ENCODE results near the gene AGA. TPM values are rescaled to one million over a fixed set of nuclear protein-coding genes. Genes with fewer than 3 reads are reported as not detected.
A peak's percentile ranks its signal among the peaks of the same experiment; 100 is the strongest.

AGA gene
- total and polyA plus RNA-seq, 8 donors = 5.5 to 16.7 (median 13.4) TPM

GRCh38 chr4:177403746-177404145, 38.5 kb downstream of the AGA start:
- 16 to 22% methylated on average over 6 of the region's 6 CpGs for WGBS, 2 donors
- DNase-seq = peak in 1 of 6 donors; percentile 9
- no peak for FAIRE-seq

GRCh38 chr4:177401658-177402273, 40.5 kb downstream of the AGA start:
- TF ChIP-seq CTCF (IDR thresholded peaks at IDR 0.05) = no peak
- Histone ChIP-seq H3K27me3 (no peaks in the 10 kb centered on the region), H3K27ac (no peak overlapping the region), H3K36me3 (no peaks in the 10 kb centered on the region), H3K4me1 (peaks cover 0 to 7% (median 4%) of the 10 kb centered on the region in 3 donors), H3K9me3 (no peaks in the 10 kb centered on the region), H3K4me3 (no peak overlapping the region)
- no peak for DNase-seq
- intact Hi-C loops (cut with DNase I) = no loop called here
- 84 to 86% methylated on average over 5 of the region's 5 CpGs for WGBS, 2 donors
- no peak for FAIRE-seq
- no peak for ATAC-seq

More at GRCh38 chr4:177403746-177404145, 38.5 kb downstream of the AGA start:
- Histone ChIP-seq H3K4me3 (no peak overlapping the region), H3K4me1 (peaks cover 0 to 7% (median 4%) of the 10 kb centered on the region in 3 donors), H3K27me3 (no peaks in the 10 kb centered on the region), H3K36me3 (no peaks in the 10 kb centered on the region), H3K27ac (no peak overlapping the region), H3K9me3 (no peaks in the 10 kb centered on the region)
- peak; percentile 29 to 69 (median 62) for ATAC-seq
- intact Hi-C loops (cut with DNase I) = no loop called here
- no peak for TF ChIP-seq CTCF (IDR thresholded peaks at IDR 0.05)

- Histone ChIP-seq H3K4me3 (no peak overlapping the region), H3K27ac (no peak overlapping the region), H3K9me3 (no peaks in the 10 kb centered on the region), H3K36me3 (no peaks in the 10 kb centered on the region), H3K4me1 (peaks cover 0 to 7% (median 4%) of the 10 kb centered on the region in 3 donors), H3K27me3 (no peaks in the 10 kb centered on the region)
- ATAC-seq = no peak
- intact Hi-C loops (cut with DNase I) = no loop called here
- FAIRE-seq = no peak
- no peak for DNase-seq
- TF ChIP-seq CTCF (IDR thresholded peaks at IDR 0.05) = no peak
- 59% methylated on average over 2 of the region's 2 CpGs for WGBS, 2 donors
Observed at GRCh38 chr4:177400030-177400429, 42.2 kb downstream of the AGA start.

GRCh38 chr4:177396352-177396751, 45.9 kb downstream of the AGA start:
- Histone ChIP-seq H3K27me3 (no peaks in the 10 kb centered on the region), H3K4me3 (no peak overlapping the region), H3K36me3 (no peaks in the 10 kb centered on the region), H3K9me3 (no peaks in the 10 kb centered on the region), H3K4me1 (no peaks in the 10 kb centered on the region), H3K27ac (no peak overlapping the region)
- DNase-seq (no peak), ATAC-seq (no peak), FAIRE-seq (no peak)
- intact Hi-C loops (cut with DNase I) = no loop called here
- TF ChIP-seq CTCF (IDR thresholded peaks at IDR 0.05) = no peak
- WGBS, 2 donors = 76 to 84% methylated on average over 2 of the region's 2 CpGs

GRCh38 chr4:177393236-177393635, 49.0 kb downstream of the AGA start:
- no peak overlapping the region for H3K4me3 ChIP-seq
- H3K27me3 ChIP-seq = no peaks in the 10 kb centered on the region
- no peaks in the 10 kb centered on the region for H3K9me3 ChIP-seq
- no peak for ATAC-seq
- H3K4me1 ChIP-seq = no peaks in the 10 kb centered on the region
- intact Hi-C loops (cut with DNase I) = no loop called here
- DNase-seq = no peak
- WGBS, 2 donors = 69% methylated on average over 8 of the region's 8 CpGs
- no peaks in the 10 kb centered on the region for H3K36me3 ChIP-seq
- TF ChIP-seq CTCF (IDR thresholded peaks at IDR 0.05) = no peak
- no peak for FAIRE-seq
- H3K27ac ChIP-seq = no peak overlapping the region
